ENCODE results near the gene BATF3.

DNA sequence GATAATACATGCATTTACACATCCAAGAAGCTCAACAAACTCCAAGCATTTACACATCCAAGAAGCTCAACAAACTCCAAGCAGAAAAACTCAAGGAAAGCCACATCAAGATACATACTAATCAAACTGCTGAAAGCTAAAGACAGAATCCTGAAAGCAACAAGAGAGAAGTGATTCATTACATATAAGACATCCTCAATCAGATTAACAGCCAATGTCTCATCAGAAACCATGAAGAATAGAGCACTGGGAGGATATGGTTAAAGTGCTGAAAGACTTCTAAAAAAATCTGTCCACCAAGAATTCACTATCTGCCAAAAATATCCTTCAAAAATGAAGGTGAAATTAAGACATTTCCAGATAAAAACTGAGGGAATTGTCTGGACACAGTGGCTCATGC is 45.7 kb upstream of the BATF3 start:
- TF ChIP-seq, protein P1, sequence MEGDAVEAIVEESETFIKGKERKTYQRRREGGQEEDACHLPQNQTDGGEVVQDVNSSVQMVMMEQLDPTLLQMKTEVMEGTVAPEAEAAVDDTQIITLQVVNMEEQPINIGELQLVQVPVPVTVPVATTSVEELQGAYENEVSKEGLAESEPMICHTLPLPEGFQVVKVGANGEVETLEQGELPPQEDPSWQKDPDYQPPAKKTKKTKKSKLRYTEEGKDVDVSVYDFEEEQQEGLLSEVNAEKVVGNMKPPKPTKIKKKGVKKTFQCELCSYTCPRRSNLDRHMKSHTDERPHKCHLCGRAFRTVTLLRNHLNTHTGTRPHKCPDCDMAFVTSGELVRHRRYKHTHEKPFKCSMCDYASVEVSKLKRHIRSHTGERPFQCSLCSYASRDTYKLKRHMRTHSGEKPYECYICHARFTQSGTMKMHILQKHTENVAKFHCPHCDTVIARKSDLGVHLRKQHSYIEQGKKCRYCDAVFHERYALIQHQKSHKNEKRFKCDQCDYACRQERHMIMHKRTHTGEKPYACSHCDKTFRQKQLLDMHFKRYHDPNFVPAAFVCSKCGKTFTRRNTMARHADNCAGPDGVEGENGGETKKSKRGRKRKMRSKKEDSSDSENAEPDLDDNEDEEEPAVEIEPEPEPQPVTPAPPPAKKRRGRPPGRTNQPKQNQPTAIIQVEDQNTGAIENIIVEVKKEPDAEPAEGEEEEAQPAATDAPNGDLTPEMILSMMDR (conservative IDR thresholded peaks at IDR 0.05 in 1 of 2, IDR thresholded peaks at IDR 0.05 in 1 of 2; ENCODE audit: extremely low read depth in 1 of 2, insufficient read depth in 1 of 2, low read depth in 1 of 2, low read length in 2 of 2), result no peak
- TF ChIP-seq EZH2 (IDR thresholded peaks at IDR 0.05; ENCODE audit: borderline replicate concordance, low read length), result no peak
